ENCODE results near the gene NAXE. TPM values are rescaled to one million over a fixed set of nuclear protein-coding genes. Genes with fewer than 3 reads are reported as not detected.
"Not testable (repeated sequence)": the region's sequence is repeated elsewhere in the genome, so short reads cannot be mapped to it uniquely, and the experiment has no call there.

NAXE gene
- total RNA-seq, 1 donor from 2014 or later = 62.2 TPM

GRCh38 chr1:156552518-156552917 lies 39.1 kb upstream of the NAXE start:
- Histone ChIP-seq H3K27ac (no peak overlapping the region), H3K9me3 (no peaks in the 10 kb centered on the region), H3K4me1 (no peaks in the 10 kb centered on the region), H3K36me3 (no peaks in the 10 kb centered on the region), H3K4me3 (no peak overlapping the region), H3K27me3 (ENCODE audit: low read depth) (no peaks in the 10 kb centered on the region)
- no peak for ATAC-seq
- no peak for DNase-seq
- no peak for TF ChIP-seq CTCF (IDR thresholded peaks at IDR 0.05)
- intact Hi-C loops (cut with DNase I) = no loop called here

DNA sequence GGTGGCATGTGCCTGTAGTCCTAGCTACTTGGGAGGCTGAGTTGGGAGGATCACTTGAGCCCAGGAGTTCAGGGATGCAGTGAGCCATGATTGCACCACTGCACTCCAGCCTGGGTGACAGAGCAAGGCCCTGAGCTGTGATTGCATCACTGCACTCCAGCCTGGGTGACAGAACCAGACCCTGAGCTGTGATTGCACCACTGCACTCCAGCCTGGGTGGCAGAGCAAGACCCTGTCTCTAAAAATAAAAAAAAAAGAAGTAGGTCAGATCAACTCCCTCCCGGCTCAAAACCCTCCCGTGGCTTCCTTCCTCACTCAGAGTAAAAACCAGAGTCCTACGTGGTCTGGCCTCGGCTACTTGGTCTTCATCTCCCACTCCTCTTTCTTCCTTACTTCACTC lies 38.6 kb upstream of the NAXE start:
- H3K27ac ChIP-seq; H3K4me1 ChIP-seq; H3K36me3 ChIP-seq; H3K9me3 ChIP-seq; H3K4me3 ChIP-seq; intact Hi-C loops (cut with DNase I); H3K27me3 ChIP-seq (ENCODE audit: low read depth): not testable (repeated sequence)
- ATAC-seq (peak; percentile 76 to 78), DNase-seq (peak; percentile 81)

GRCh38 chr1:156553860-156554485 lies 37.6 kb upstream of the NAXE start:
- H3K27ac ChIP-seq = no peak overlapping the region
- DNase-seq = no peak
- no peaks in the 10 kb centered on the region for H3K9me3 ChIP-seq
- H3K36me3 ChIP-seq = no peaks in the 10 kb centered on the region
- no peaks in the 10 kb centered on the region for H3K4me1 ChIP-seq
- H3K4me3 ChIP-seq = no peak overlapping the region
- no peaks in the 10 kb centered on the region for H3K27me3 ChIP-seq (ENCODE audit: low read depth)
- TF ChIP-seq CTCF (IDR thresholded peaks at IDR 0.05) = no peak
- intact Hi-C loops (cut with DNase I) = no loop called here
- no peak for ATAC-seq

GRCh38 chr1:156554971-156555370 lies 36.6 kb upstream of the NAXE start:
- Histone ChIP-seq H3K4me3 (no peak overlapping the region), H3K27me3 (ENCODE audit: low read depth) (no peaks in the 10 kb centered on the region), H3K4me1 (no peaks in the 10 kb centered on the region), H3K27ac (no peak overlapping the region), H3K36me3 (no peaks in the 10 kb centered on the region), H3K9me3 (no peaks in the 10 kb centered on the region)
- DNase-seq (no peak), ATAC-seq (no peak)
- no peak for TF ChIP-seq CTCF (IDR thresholded peaks at IDR 0.05)
- intact Hi-C loops (cut with DNase I) = no loop called here

- Histone ChIP-seq H3K27ac (no peak overlapping the region), H3K27me3 (ENCODE audit: low read depth) (no peaks in the 10 kb centered on the region), H3K9me3 (no peaks in the 10 kb centered on the region), H3K4me1 (no peaks in the 10 kb centered on the region), H3K36me3 (no peaks in the 10 kb centered on the region), H3K4me3 (no peak overlapping the region)
- intact Hi-C loops (cut with DNase I) = no loop called here
- no peak for DNase-seq
- TF ChIP-seq CTCF (IDR thresholded peaks at IDR 0.05) = no peak
- ATAC-seq = no peak
Measured at GRCh38 chr1:156555715-156556114, 35.9 kb upstream of the NAXE start.

- Histone ChIP-seq H3K4me3 (no peak overlapping the region), H3K4me1 (no peaks in the 10 kb centered on the region), H3K9me3 (no peaks in the 10 kb centered on the region), H3K36me3 (no peaks in the 10 kb centered on the region), H3K27me3 (ENCODE audit: low read depth) (no peaks in the 10 kb centered on the region), H3K27ac (no peak overlapping the region)
- intact Hi-C loops (cut with DNase I) = no loop called here
- no peak for ATAC-seq
- no peak for DNase-seq
- no peak for TF ChIP-seq CTCF (IDR thresholded peaks at IDR 0.05)
Measured at GRCh38 chr1:156556354-156556753, 35.2 kb upstream of the NAXE start.

Data from lower lobe of right lung (tissue), 2 donors.